Large intestine (tissue), 3 donors: ENCODE results near the gene TAS1R3. TPM values are rescaled to one million over a fixed set of nuclear protein-coding genes. Genes with fewer than 3 reads are reported as not detected.

Experiments
- DNase-seq, 2 donors: peaks; one replicate each; pipeline versions ENCODE4 v3.0.0 to v3.0.0-alpha.2; 2013
- H3K27ac ChIP-seq: one replicate; pipeline ENCODE4 v1.5.1; 2013; ENCODE audit warnings: low read length
- H3K27me3 ChIP-seq: 2 replicates; pipeline ENCODE4 v1.6.1; 2013; ENCODE audit warnings: low read length; ENCODE audit not compliant: control insufficient read depth, insufficient read depth
- H3K36me3 ChIP-seq: 2 replicates; pipeline ENCODE4 v1.6.1; 2013; ENCODE audit warnings: low read length; ENCODE audit not compliant: control insufficient read depth, insufficient read depth
- H3K4me1 ChIP-seq: one replicate; pipeline ENCODE4 v1.6.1; 2013; ENCODE audit warnings: low read length; ENCODE audit not compliant: control insufficient read depth, insufficient read depth
- H3K4me3 ChIP-seq: one replicate; pipeline ENCODE4 v1.5.1; 2013; ENCODE audit warnings: low read length
- H3K9me3 ChIP-seq: one replicate; pipeline ENCODE4 v1.6.1; 2013; ENCODE audit warnings: mild to moderate bottlenecking, low read depth, low read length, moderate library complexity; ENCODE audit not compliant: control insufficient read depth
- WGBS: methylation state at CpG from one replicate; pipeline ENCODE4 v1.1.5; 2013; ENCODE audit warnings: low lambda C conversion rate; ENCODE audit not compliant: insufficient coverage; 5-methylcytosine and 5-hydroxymethylcytosine counted together
- polyA plus RNA-seq: library from polyadenylated mRNA; unstranded; fragments of 120-200 nt; gene quantifications from one replicate; pipeline ENCODE4 v1.2.1, GENCODE V29; 2013

Gene TAS1R3
- polyA plus RNA-seq, 1 donor, result 0.69 TPM

DNA sequence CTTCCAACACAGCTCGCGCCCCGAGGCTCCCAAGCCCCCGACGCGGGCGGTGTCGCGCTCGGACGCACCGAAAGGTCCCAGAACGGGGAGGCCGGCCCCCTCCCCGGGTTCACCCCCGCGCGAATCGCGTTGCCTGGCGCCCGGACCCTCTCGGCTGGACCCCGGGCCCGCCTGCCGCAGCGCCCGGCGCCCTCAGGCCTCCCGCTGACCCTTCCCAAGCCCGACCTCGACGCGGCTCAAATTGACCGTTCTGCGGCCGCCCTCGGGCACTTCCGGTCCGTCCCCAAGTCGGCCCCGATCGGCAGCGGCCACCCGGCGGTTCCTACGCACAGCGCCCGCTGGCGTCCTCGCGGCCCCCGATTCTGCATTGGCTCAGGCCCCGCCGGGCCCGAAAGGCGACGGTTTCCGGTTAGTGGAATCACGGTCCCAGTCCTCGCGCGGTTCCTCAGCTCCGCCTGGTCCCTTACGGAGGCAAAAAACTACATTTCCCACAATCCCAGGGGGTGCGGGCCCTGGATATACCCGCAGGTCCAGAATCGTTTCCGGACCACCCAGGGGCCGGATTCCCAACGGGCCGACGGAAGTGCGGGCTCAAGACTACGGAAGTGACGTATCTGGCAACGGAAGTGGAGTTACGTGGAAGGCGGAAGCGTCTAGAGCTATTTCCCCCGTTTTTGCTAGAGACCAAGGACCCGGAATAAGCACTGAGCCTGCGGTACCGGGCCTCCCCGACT, 44.0 kb downstream of the TAS1R3 start, which contains the start of gene AURKAIP1:
Gene AURKAIP1 (minus strand): TSS at position 279 of the 734 bp plus-strand sequence. CDS start 451 bp downstream, outside the sequence.
- Histone ChIP-seq H3K27ac (peak within 1 kb of the TSS; percentile 79), H3K9me3 (no peaks in the 10 kb centered on the region), H3K36me3 (peaks cover 15% of the 10 kb centered on the region), H3K4me1 (peaks cover 34% of the 10 kb centered on the region), H3K27me3 (no peaks in the 10 kb centered on the region), H3K4me3 (peak within 1 kb of the TSS; percentile 98)
- DNase-seq, result peak; percentile 100
- 0% methylated on average over 1 of the region's 85 CpGs for WGBS

GRCh38 chr1:1376551-1377226, 45.6 kb downstream of the TAS1R3 start:
- Histone ChIP-seq H3K27ac (no peak overlapping the region), H3K36me3 (peaks cover 23% of the 10 kb centered on the region), H3K27me3 (no peaks in the 10 kb centered on the region), H3K4me1 (peaks cover 28% of the 10 kb centered on the region), H3K9me3 (no peaks in the 10 kb centered on the region), H3K4me3 (no peak overlapping the region)
- WGBS, result no CpG with 5 or more reads among the region's 10 CpGs
- no peak for DNase-seq

DNA sequence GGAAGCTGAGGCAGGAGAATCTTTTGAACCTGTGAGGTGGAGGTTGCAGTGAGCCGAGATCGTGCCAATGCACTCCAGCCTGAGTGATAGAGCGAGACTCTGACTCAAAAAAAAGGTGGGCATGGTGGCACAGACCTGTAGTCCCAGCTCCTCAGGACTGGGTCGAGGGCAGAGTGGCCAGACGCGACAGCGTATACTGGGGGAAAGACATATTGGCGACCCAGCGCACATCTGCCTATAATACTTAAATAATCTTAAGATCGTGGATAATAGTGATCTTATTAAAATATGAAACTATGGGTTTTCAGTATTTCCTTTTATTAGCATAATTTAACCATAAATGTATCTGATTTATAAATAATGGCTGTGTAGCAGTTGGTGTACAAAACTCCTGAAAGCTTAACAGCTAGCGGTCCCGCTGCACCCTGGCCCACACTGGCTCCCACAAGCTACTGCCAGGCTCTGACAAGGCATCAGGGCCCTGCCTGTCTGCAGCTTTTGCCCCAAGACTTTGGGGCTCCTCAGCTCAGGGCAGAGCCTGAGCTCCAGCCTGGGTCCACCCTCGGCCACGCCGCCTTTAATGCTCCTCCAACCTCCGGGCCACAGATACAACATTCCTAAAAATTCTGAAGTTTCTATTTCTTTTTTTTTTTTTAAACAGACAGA, 46.6 kb downstream of the TAS1R3 start:
- no peak overlapping the region for H3K27ac ChIP-seq
- peaks cover 20% of the 10 kb centered on the region for H3K4me1 ChIP-seq
- 100% methylated on average over 2 of the region's 16 CpGs for WGBS
- H3K9me3 ChIP-seq, result no peaks in the 10 kb centered on the region
- peaks cover 19% of the 10 kb centered on the region for H3K36me3 ChIP-seq
- no peak for DNase-seq
- H3K4me3 ChIP-seq, result no peak overlapping the region
- no peaks in the 10 kb centered on the region for H3K27me3 ChIP-seq

DNA sequence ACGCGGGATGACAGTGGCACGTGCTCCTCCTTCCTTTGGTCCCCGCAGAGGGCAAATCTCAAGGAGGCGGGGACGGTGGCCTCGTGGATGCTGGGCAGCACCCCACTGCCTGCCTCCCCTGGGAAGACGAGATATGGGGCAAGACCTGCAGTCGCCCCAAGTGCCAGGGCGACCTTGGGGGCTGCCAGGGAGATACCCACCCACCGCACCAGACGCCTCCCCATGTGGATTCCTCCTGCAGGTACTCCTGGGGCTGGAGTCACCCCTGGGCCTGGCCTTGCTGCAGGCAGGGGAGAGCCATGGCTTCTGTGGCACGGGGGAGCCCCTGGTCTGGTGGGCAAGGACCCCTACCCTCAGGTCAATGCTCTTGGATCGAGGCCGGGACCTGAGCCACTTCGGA, 49.8 kb downstream of the TAS1R3 start:
- Histone ChIP-seq H3K9me3 (no peaks in the 10 kb centered on the region), H3K4me3 (no peak overlapping the region), H3K27me3 (no peaks in the 10 kb centered on the region), H3K36me3 (peaks cover 18% of the 10 kb centered on the region), H3K4me1 (peaks cover 4% of the 10 kb centered on the region), H3K27ac (no peak overlapping the region)
- DNase-seq, result no peak
- no CpG with 5 or more reads among the region's 16 CpGs for WGBS

DNA sequence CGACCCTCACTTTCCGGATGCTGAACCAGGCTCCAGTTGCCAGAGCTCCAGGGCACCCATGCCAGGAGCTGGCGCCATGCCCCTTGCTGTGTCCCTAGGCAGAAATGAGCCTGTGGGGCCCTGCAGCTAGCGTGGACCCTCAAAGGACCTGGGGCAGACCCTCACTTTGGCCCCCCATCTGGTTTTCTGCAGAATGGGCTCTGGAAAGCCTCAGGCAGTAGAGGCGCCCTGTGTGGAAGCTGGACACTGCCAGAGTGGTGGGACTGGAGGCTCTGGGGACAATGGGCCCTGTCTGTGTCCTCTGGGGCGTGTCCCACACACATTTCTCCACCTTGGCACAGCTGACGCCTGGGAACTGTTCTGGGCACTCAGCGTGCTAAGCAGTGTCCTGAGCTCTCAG, 50.2 kb downstream of the TAS1R3 start:
- WGBS, result no CpG with 5 or more reads among the region's 8 CpGs
- no peak overlapping the region for H3K27ac ChIP-seq
- H3K27me3 ChIP-seq, result no peaks in the 10 kb centered on the region
- no peak for DNase-seq
- no peaks in the 10 kb centered on the region for H3K9me3 ChIP-seq
- H3K4me3 ChIP-seq, result no peak overlapping the region
- H3K36me3 ChIP-seq, result peaks cover 22% of the 10 kb centered on the region
- H3K4me1 ChIP-seq, result no peaks in the 10 kb centered on the region

Other genes with a start within 250 kb of the TAS1R3 start
- 9.4 TPM for gene C1orf159, start 215.2 kb upstream of the TAS1R3 start, polyA plus RNA-seq
- 0.64 TPM for gene TTLL10, start 157.4 kb upstream of the TAS1R3 start, polyA plus RNA-seq
- gene TNFRSF18, start 124.7 kb upstream of the TAS1R3 start, polyA plus RNA-seq, result 0.49 TPM
- 1.1 TPM for gene TNFRSF4, start 117.1 kb upstream of the TAS1R3 start, polyA plus RNA-seq
- 174 TPM for gene SDF4, start 99.3 kb upstream of the TAS1R3 start, polyA plus RNA-seq
- gene B3GALT6, start 99.0 kb upstream of the TAS1R3 start, polyA plus RNA-seq, result 16.1 TPM
- 50.5 TPM for gene C1QTNF12, start 84.6 kb upstream of the TAS1R3 start, polyA plus RNA-seq
- gene UBE2J2, start 57.4 kb upstream of the TAS1R3 start, polyA plus RNA-seq, result 52.9 TPM
- gene SCNN1D, start 50.8 kb upstream of the TAS1R3 start, polyA plus RNA-seq, result 18.7 TPM
- 67.7 TPM for gene ACAP3, start 23.4 kb upstream of the TAS1R3 start, polyA plus RNA-seq
- 14.5 TPM for gene PUSL1, start 22.7 kb upstream of the TAS1R3 start, polyA plus RNA-seq
- 147 TPM for gene INTS11, start 6.6 kb upstream of the TAS1R3 start, polyA plus RNA-seq
- gene CPTP, start 6.5 kb upstream of the TAS1R3 start, polyA plus RNA-seq, result 17.7 TPM
- gene DVL1, start 18.1 kb downstream of the TAS1R3 start, polyA plus RNA-seq, result 45.4 TPM
- 346 TPM for gene MXRA8, start 27.3 kb downstream of the TAS1R3 start, polyA plus RNA-seq
- 88.4 TPM for gene AURKAIP1, start 43.9 kb downstream of the TAS1R3 start, polyA plus RNA-seq
- gene CCNL2, start 68.1 kb downstream of the TAS1R3 start, polyA plus RNA-seq, result 285 TPM
- 135 TPM for gene MRPL20, start 76.0 kb downstream of the TAS1R3 start, polyA plus RNA-seq
- gene ANKRD65, start 90.0 kb downstream of the TAS1R3 start, polyA plus RNA-seq, result 2.6 TPM
- 92.3 TPM for gene VWA1, start 104.4 kb downstream of the TAS1R3 start, polyA plus RNA-seq
- gene ATAD3C, start 118.4 kb downstream of the TAS1R3 start, polyA plus RNA-seq, result 1.0 TPM
- 21.8 TPM for gene ATAD3B, start 140.5 kb downstream of the TAS1R3 start, polyA plus RNA-seq
- gene ATAD3A, start 180.9 kb downstream of the TAS1R3 start, polyA plus RNA-seq, result 20.1 TPM
- gene TMEM240, start 209.3 kb downstream of the TAS1R3 start, polyA plus RNA-seq, result 3.9 TPM
- 79.4 TPM for gene SSU72, start 243.6 kb downstream of the TAS1R3 start, polyA plus RNA-seq